ENCODE results near the gene ZBTB47. TPM values are rescaled to one million over a fixed set of nuclear protein-coding genes. Genes with fewer than 3 reads are reported as not detected.

ZBTB47 gene
- total RNA-seq, 3 donors from 2014 or later (not counting 1 experiment from before 2014, with no cell fraction given): 2.1 to 3.0 (median 3.0) TPM

DNA sequence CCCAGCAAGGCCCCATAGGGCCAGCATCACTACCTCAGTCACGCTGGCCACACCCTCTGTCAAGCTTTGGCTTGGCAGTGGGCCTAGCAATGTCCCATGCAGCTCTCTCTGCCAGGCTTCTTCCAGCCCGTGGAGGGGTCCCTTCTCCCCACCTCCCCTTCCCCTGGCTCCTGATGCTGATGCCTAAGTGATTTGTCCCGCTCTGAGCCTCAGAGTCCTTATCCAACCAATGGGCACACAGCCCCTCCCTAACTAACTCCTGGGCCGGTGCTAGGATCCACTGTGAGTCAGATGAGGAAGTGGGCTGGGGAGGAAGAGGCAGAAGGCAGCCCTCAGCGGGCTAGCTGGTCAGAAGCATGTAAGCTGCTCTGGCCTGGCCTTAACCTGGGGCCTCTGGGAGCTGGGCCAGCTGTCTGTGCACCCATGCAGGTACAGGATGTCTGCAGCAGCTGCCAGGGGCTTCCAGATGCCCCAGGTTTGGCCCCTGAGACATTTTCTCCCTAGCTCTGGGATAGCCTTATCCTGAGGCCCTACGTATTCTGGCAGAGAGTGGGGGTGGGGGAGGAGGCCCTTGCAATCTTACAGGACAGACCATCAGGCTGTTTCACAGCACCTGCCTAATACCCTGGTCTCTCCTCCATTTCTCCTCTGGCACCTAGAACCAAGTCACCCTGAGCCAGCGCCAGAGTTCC, 740 bp upstream of the ZBTB47 start:
- H3K27me3 Mint-ChIP-seq (ENCODE audit: low read depth in 2 of 2): no peaks in the 10 kb centered on the region
- no peak for TF ChIP-seq CTCF (IDR thresholded peaks at IDR 0.05)
- H3K36me3 Mint-ChIP-seq: no peaks in the 10 kb centered on the region
- ATAC-seq (peak in 2 of 3 donors; percentile 27 to 43), DNase-seq (no peak)
- peaks cover 5% of the 10 kb centered on the region for H3K36me3 ChIP-seq (ENCODE audit: control insufficient read depth, insufficient read depth, low read length)
- no peaks in the 10 kb centered on the region for H3K27me3 ChIP-seq (ENCODE audit: control insufficient read depth, insufficient read depth, low read length)
- H3K4me3 ChIP-seq (ENCODE audit: low read length): no peak overlapping the region
- no peaks in the 10 kb centered on the region for H3K9me3 ChIP-seq (ENCODE audit: control insufficient read depth, insufficient read depth, low read length)
- H3K4me3 Mint-ChIP-seq: peak overlapping the region; percentile 88
- H3K4me1 Mint-ChIP-seq: peaks cover 0 to 47% of the 10 kb centered on the region in 2 donors
- intact Hi-C loops (cut with micrococcal nuclease): no loop called here
- peaks cover 33% of the 10 kb centered on the region for H3K4me1 ChIP-seq (ENCODE audit: control insufficient read depth, insufficient read depth, low read length)
- H3K27ac Mint-ChIP-seq: peak overlapping the region in 1 of 2 donors; percentile 82
- 46% methylated on average over 7 of the region's 7 CpGs for WGBS (ENCODE audit: insufficient coverage)
- H3K27ac ChIP-seq (ENCODE audit: low read length): no peak overlapping the region
- H3K9me3 Mint-ChIP-seq: no peaks in the 10 kb centered on the region

- Mint-ChIP-seq H3K4me3 (peak overlapping the region; percentile 88), H3K27me3 (ENCODE audit: low read depth in 2 of 2) (no peaks in the 10 kb centered on the region), H3K9me3 (no peaks in the 10 kb centered on the region), H3K4me1 (peaks cover 0 to 47% of the 10 kb centered on the region in 2 donors), H3K27ac (peak overlapping the region in 1 of 2 donors; percentile 82), H3K36me3 (no peaks in the 10 kb centered on the region)
- intact Hi-C loops (cut with micrococcal nuclease): no loop called here
- H3K36me3 ChIP-seq (ENCODE audit: control insufficient read depth, insufficient read depth, low read length): peaks cover 2% of the 10 kb centered on the region
- H3K4me3 ChIP-seq (ENCODE audit: low read length): no peak overlapping the region
- no peak for DNase-seq
- H3K4me1 ChIP-seq (ENCODE audit: control insufficient read depth, insufficient read depth, low read length): peaks cover 33% of the 10 kb centered on the region
- no peak overlapping the region for H3K27ac ChIP-seq (ENCODE audit: low read length)
- no peaks in the 10 kb centered on the region for H3K27me3 ChIP-seq (ENCODE audit: control insufficient read depth, insufficient read depth, low read length)
- no peak for TF ChIP-seq CTCF (IDR thresholded peaks at IDR 0.05)
- 87% methylated on average over 3 of the region's 3 CpGs for WGBS (ENCODE audit: insufficient coverage)
- H3K9me3 ChIP-seq (ENCODE audit: control insufficient read depth, insufficient read depth, low read length): no peaks in the 10 kb centered on the region
- ATAC-seq: no peak
Observed at GRCh38 chr3:42653303-42653559, 266 bp upstream of the ZBTB47 start.

DNA sequence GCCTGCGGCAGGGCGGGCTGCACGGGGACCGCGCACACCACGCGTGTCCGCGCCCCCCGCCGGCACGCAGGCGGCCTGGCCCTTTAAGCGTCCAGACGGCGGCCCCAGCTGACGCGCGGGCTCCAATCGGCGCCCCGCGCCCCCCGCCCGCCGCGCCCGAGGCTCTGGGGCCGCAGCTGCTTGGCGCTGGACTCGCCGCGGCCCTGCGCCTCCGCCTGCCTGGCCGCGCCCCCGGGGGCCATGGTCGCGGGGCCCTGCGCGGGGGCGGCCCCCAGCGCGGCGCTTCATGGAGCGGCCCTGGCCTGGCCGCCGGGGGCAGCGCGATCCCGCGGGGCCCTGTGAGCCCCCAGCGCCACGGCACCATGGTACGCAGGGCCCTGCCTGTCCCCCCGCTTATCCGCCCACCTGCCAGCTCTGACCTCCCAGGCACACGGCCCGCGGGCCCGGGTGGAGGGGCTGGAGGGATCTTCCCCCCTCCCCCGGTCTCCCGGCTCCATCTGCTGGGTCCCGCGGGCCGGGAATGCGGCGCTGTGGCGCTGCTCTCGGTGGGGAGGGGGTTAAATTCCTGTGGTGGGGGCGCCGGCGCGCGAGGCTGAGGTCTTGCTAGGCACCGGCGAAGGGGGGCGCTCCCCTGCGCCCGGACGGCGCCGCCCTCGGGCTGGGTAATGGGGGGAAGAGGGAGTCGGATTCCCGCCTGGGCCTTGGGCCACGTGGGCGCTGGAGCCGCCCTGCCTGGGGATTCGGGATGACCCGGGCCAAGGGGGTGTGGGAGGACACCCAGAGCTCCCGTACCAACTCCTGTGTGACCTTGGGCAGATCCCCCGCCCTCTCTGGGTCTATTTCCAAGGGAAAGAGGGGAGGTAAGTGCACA, 1.1 kb downstream of the ZBTB47 start:
- Mint-ChIP-seq H3K4me3 (peak overlapping the region; percentile 64), H3K36me3 (no peaks in the 10 kb centered on the region), H3K4me1 (peaks cover 0 to 47% of the 10 kb centered on the region in 2 donors), H3K27me3 (ENCODE audit: low read depth in 2 of 2) (no peaks in the 10 kb centered on the region), H3K27ac (peak overlapping the region in 1 of 2 donors; percentile 20), H3K9me3 (no peaks in the 10 kb centered on the region)
- WGBS (ENCODE audit: insufficient coverage): 2% methylated on average over 93 of the region's 94 CpGs
- ATAC-seq (peak; percentile 60 to 78 (median 76)), DNase-seq (peak in 1 of 2 donors; percentile 42)
- H3K36me3 ChIP-seq (ENCODE audit: control insufficient read depth, insufficient read depth, low read length): no peaks in the 10 kb centered on the region
- H3K27me3 ChIP-seq (ENCODE audit: control insufficient read depth, insufficient read depth, low read length): no peaks in the 10 kb centered on the region
- H3K9me3 ChIP-seq (ENCODE audit: control insufficient read depth, insufficient read depth, low read length): no peaks in the 10 kb centered on the region
- peaks cover 33% of the 10 kb centered on the region for H3K4me1 ChIP-seq (ENCODE audit: control insufficient read depth, insufficient read depth, low read length)
- no peak overlapping the region for H3K27ac ChIP-seq (ENCODE audit: low read length)
- peak overlapping the region; percentile 26 for H3K4me3 ChIP-seq (ENCODE audit: low read length)
- no peak for TF ChIP-seq CTCF (IDR thresholded peaks at IDR 0.05)
- intact Hi-C loops (cut with micrococcal nuclease): no loop called here

All from natural killer cell (primary cell).